K562 (cell line): ENCODE results near the gene SLC44A5. TPM values are rescaled to one million over a fixed set of nuclear protein-coding genes. Genes with fewer than 3 reads are reported as not detected.

Experiments
- ATAC-seq: fragments of 200-7000 bp; cut with Tn5 transposase; 3 replicates; pipeline ENCODE4 v1.9.1; 2020; ENCODE audit warnings: moderate library complexity
- BruUV-seq: library from RNA; stranded (reverse); fragments of 400-500 nt; replicated peaks from 2 replicates; lab custom pipeline; 2021; lab: Mats Ljungman, UMichigan
- CTCF ChIA-PET: fragments of 300-600 bp; formaldehyde crosslinking; extraction: SDS; loops from one replicate; lab custom pipeline; 2021; ENCODE audit warnings: low intra/inter-chr PET ratio; lab: Yijun Ruan, JAX
- POLR2A ChIA-PET: fragments of 300-600, 350-650 bp; sonication (Branson Sonifier 250); formaldehyde crosslinking; extraction: SDS; loops from one replicate; lab custom pipeline; 2021; ENCODE audit warnings: antibody characterized with exemption, inconsistent platforms; lab: Yijun Ruan, JAX
- DNase-seq, 4 experiments: peaks; one replicate each; pipeline versions ENCODE4 v3.0.0 to v3.0.0-alpha.2; 2011 to 2018; ENCODE audit warnings: low spot score in 3 of 4, mixed read lengths in 3 of 4; ENCODE audit errors: extremely low read depth in 1 of 4
- FAIRE-seq: peaks from 2 replicates; lab custom pipeline; 2011; peaks lifted over from hg19 to GRCh38; lab: Jason Lieb, UNC
- H2AFZ ChIP-seq: 2 replicates; pipeline ENCODE4 v1.6.0; 2011; ENCODE audit warnings: low read depth, low read length, control low read depth, inconsistent platforms
- H3K27ac ChIP-seq: fragments of 200-600 bp; 3 replicates; pipeline ENCODE4 v1.8.0; 2011; ENCODE audit warnings: low read depth, mild to moderate bottlenecking, control low read depth, inconsistent platforms, low read length, moderate library complexity, mixed read lengths; ENCODE audit errors: extremely low read depth
- H3K27me3 ChIP-seq, 2 experiments: fragments of 300-600 bp in 1 of 2; 2 replicates in 1 of 2; 3 replicates in 1 of 2; pipeline versions ENCODE4 v1.6.0 to v1.8.0; 2011; ENCODE audit warnings: inconsistent platforms in 2 of 2, low read length in 2 of 2, mild to moderate bottlenecking in 1 of 2, mixed read lengths in 1 of 2, moderate library complexity in 1 of 2; ENCODE audit not compliant: control insufficient read depth in 2 of 2, insufficient read depth in 2 of 2
- H3K36me3 ChIP-seq: fragments of 300-600 bp; 3 replicates; pipeline ENCODE4 v1.8.0; 2011; ENCODE audit warnings: mild to moderate bottlenecking, low read length, inconsistent platforms; ENCODE audit not compliant: control insufficient read depth, insufficient read depth
- H3K4me1 ChIP-seq, 2 experiments: fragments of 200-600 bp in 1 of 2; replicated peaks in 1 of 2; 2 replicates in 1 of 2; 3 replicates in 1 of 2; pipeline versions ENCODE4 v1.5.1 to v1.8.0; 2011; ENCODE audit warnings: inconsistent platforms in 2 of 2, low read length in 2 of 2, mild to moderate bottlenecking in 1 of 2, mixed read lengths in 1 of 2, moderate library complexity in 1 of 2; ENCODE audit not compliant: control insufficient read depth in 2 of 2, insufficient read depth in 2 of 2
- H3K4me2 ChIP-seq: 2 replicates; pipeline ENCODE4 v1.6.1; 2011; ENCODE audit warnings: low read length, control low read depth, inconsistent platforms, mixed read lengths; ENCODE audit not compliant: insufficient read depth
- H3K4me3 ChIP-seq: fragments of 200-600 bp; sonication (generic), shearing (Covaris generic); 2 replicates; pipeline ENCODE4 v1.5.1; 2016; ENCODE audit warnings: control low read depth, inconsistent platforms
- H3K79me2 ChIP-seq: fragments of 200-600 bp; 3 replicates; pipeline ENCODE4 v1.8.0; 2011; ENCODE audit warnings: low read length, inconsistent platforms; ENCODE audit not compliant: control insufficient read depth, insufficient read depth
- H3K9ac ChIP-seq, 2 experiments: 2 replicates each; pipeline versions ENCODE4 v1.6.0 to v1.6.1; 2011; ENCODE audit warnings: low read depth in 2 of 2, low read length in 2 of 2, control low read depth in 1 of 2, inconsistent platforms in 1 of 2, mild to moderate bottlenecking in 1 of 2, mixed read lengths in 1 of 2; ENCODE audit not compliant: insufficient read depth in 1 of 2
- H3K9me1 ChIP-seq: one replicate; pipeline ENCODE4 v1.6.0; 2011; ENCODE audit warnings: inconsistent platforms, mild to moderate bottlenecking, low read length, moderate library complexity; ENCODE audit not compliant: control insufficient read depth, insufficient read depth
- H3K9me3 ChIP-seq: replicated peaks from 2 replicates; pipeline ENCODE4 v1.5.1; 2011; ENCODE audit warnings: low read depth, low read length, inconsistent platforms; ENCODE audit not compliant: control insufficient read depth, insufficient read depth
- H4K20me1 ChIP-seq: replicated peaks from 2 replicates; pipeline ENCODE4 v1.6.1; 2011; ENCODE audit warnings: low read length, inconsistent platforms, mixed read lengths; ENCODE audit not compliant: control insufficient read depth, insufficient read depth
- DMBX1 ChIP-seq: fragments of 250-450 bp; sonication (Bioruptor Pico); IDR thresholded peaks from 2 replicates; pipeline ENCODE4 v1.8.0; 2022; ENCODE audit warnings: inconsistent platforms, mild to moderate bottlenecking, moderate library complexity, borderline replicate concordance
- EGR1 ChIP-seq: fragments of 450-650 bp; conservative IDR thresholded peaks from 2 replicates; pipeline ENCODE4 v1.6.1; 2017; ENCODE audit warnings: mild to moderate bottlenecking
- HDAC3 ChIP-seq: fragments of 450-650 bp; IDR thresholded peaks from 2 replicates; pipeline ENCODE4 v1.6.1; 2018; ENCODE audit warnings: borderline replicate concordance, mild to moderate bottlenecking, moderate library complexity; ENCODE audit not compliant: partially characterized antibody
- IRF2 ChIP-seq: sonication (generic); formaldehyde crosslinking; IDR thresholded peaks from 2 replicates; pipeline ENCODE4 v1.8.1; 2022; ENCODE audit warnings: mild to moderate bottlenecking, missing genetic modification reagents
- JUNB ChIP-seq: fragments of 450-650 bp; formaldehyde crosslinking; conservative IDR thresholded peaks from 2 replicates; pipeline ENCODE4 v1.4.0; 2020; ENCODE audit warnings: mild to moderate bottlenecking
- RAD21 ChIP-seq, 2 experiments: fragments of 250-450 bp in 1 of 2; fragments of 450-650 bp in 1 of 2; sonication (Bioruptor Pico) in 1 of 2; formaldehyde crosslinking in 1 of 2; IDR thresholded peaks in 1 of 2; conservative IDR thresholded peaks in 1 of 2; 2 replicates each; pipeline versions ENCODE4 v1.4.0 to v1.8.0; 2020 to 2022; ENCODE audit warnings: mild to moderate bottlenecking in 2 of 2, moderate library complexity in 1 of 2
- SETDB1 ChIP-seq: IDR thresholded peaks from one replicate; pipeline ENCODE4 v1.6.1; 2012; ENCODE audit warnings: low read length, control low read depth, inconsistent platforms
- SMAD3 ChIP-seq: fragments of 450-650 bp; formaldehyde crosslinking; conservative IDR thresholded peaks from 2 replicates; pipeline ENCODE4 v1.4.0; 2020; ENCODE audit warnings: mild to moderate bottlenecking
- SPI1 ChIP-seq: IDR thresholded peaks from 2 replicates; pipeline ENCODE4 v1.6.1; 2011; ENCODE audit warnings: low read depth, low read length, control low read depth, borderline replicate concordance
- TCF7L2 ChIP-seq: fragments of 150-350 bp; IDR thresholded peaks from 2 replicates; pipeline ENCODE4 v1.6.1; 2016; ENCODE audit warnings: low read depth, mild to moderate bottlenecking, low read length, moderate library complexity
- TEAD1 ChIP-seq, 2 experiments: fragments of 450-650 bp in 1 of 2; sonication (generic) in 1 of 2; formaldehyde crosslinking; IDR thresholded peaks; 2 replicates each; pipeline versions ENCODE4 v1.4.0 to v1.8.0; 2020 to 2022; ENCODE audit warnings: mild to moderate bottlenecking in 2 of 2, missing genetic modification reagents in 1 of 2
- TOE1 ChIP-seq, 2 experiments: fragments of 450-650 bp in 1 of 2; sonication (generic) in 1 of 2; formaldehyde crosslinking in 1 of 2; IDR thresholded peaks; 2 replicates each; pipeline versions ENCODE4 v1.7.1 to v1.8.0; 2016 to 2022; ENCODE audit warnings: borderline replicate concordance in 2 of 2, mild to moderate bottlenecking in 2 of 2, antibody characterized with exemption in 1 of 2, inconsistent platforms in 1 of 2, low read depth in 1 of 2, missing genetic modification reagents in 1 of 2, moderate library complexity in 1 of 2
- ZBED1 ChIP-seq: IDR thresholded peaks from 2 replicates; pipeline ENCODE4 v1.6.1; 2014
- ZNF318 ChIP-seq, 2 experiments: fragments of 450-650 bp; IDR thresholded peaks; 2 replicates each; pipeline ENCODE4 v1.6.1; 2016; ENCODE audit warnings: mild to moderate bottlenecking in 2 of 2, borderline replicate concordance in 1 of 2, low read depth in 1 of 2, moderate library complexity in 1 of 2
- WGBS: fragments of 100-300 bp; shearing (Covaris generic); methylation state at CpG from one replicate; pipeline ENCODE4 v1.1.6; 2016; ENCODE audit warnings: low coverage, mixed read lengths; ENCODE audit not compliant: insufficient coverage; ENCODE audit errors: missing lambda C conversion rate; 5-methylcytosine and 5-hydroxymethylcytosine counted together
- in situ Hi-C: fragments of 300-500 bp; cut with MboI; formaldehyde crosslinking; loops from 4 replicates; pipeline ENCODE4 v1.15.0; 2018; ENCODE audit warnings: inconsistent platforms, mixed read lengths
- intact Hi-C: fragments of 100-400 bp; cut with micrococcal nuclease; formaldehyde crosslinking; loops from 2 replicates; pipeline ENCODE4 v1.14.2; 2022
- polyA plus RNA-seq, 8 experiments: library from polyadenylated mRNA; depleted of rRNA in 4 of 8; stranded (reverse) in 5 of 8; unstranded in 3 of 8; fragments of >200 nt; fragmentation: Nextera tagmentation in 2 of 8; fragmentation: Illumina TruSeq in 1 of 8; extraction: Ambion mirVana in 2 of 8; extraction: Trizol in 1 of 8; gene quantifications; 2 replicates each; pipeline versions ENCODE4 v1.2.1 to v1.2.3, GENCODE V29; 2011 to 2014; ENCODE audit warnings: inconsistent platforms in 1 of 8, missing spikeins in 1 of 8
- total RNA-seq, 7 experiments: library from RNA; depleted of rRNA in 6 of 7; stranded (reverse); fragments of >200 nt in 6 of 7; fragmentation: Illumina TruSeq in 2 of 7; extraction: Trizol in 2 of 7; gene quantifications; 2 replicates each; pipeline versions ENCODE4 v1.2.1 to v1.2.3, GENCODE V29; 2011 to 2021; ENCODE audit warnings: low replicate concordance in 1 of 7

The SLC44A5 gene
- total and polyA plus RNA-seq, 9 of the 15 experiments (the other 6 are each of a cell fraction or from before 2014, with no cell fraction given), result 1.2 to 10.1 (median 3.2) TPM

GRCh38 chr1:75542818-75543570 is 67.9 kb downstream of the SLC44A5 start:
- no peak for DNase-seq
- TF ChIP-seq JUNB (CRISPR knock-in tag) (no peak), EGR1 (no peak), IRF2 (no peak), ZNF318 (IDR thresholded peaks at IDR 0.05; ENCODE audit: borderline replicate concordance in 1 of 2, low read depth in 1 of 2) (no peak), HDAC3 (no peak), TEAD1 (CRISPR knock-in tag; IDR thresholded peaks at IDR 0.05) (no peak), SETDB1 (no peak), TCF7L2 (no peak), RAD21 (CRISPR knock-in tag; conservative IDR thresholded peaks at IDR 0.05 in 1 of 2, IDR thresholded peaks at IDR 0.05 in 1 of 2) (no peak), TOE1 (IDR thresholded peaks at IDR 0.05; ENCODE audit: borderline replicate concordance) (no peak), TOE1 (CRISPR knock-in tag; IDR thresholded peaks at IDR 0.05; ENCODE audit: borderline replicate concordance, low read depth) (no peak), SPI1 (no peak), DMBX1 (CRISPR knock-in tag) (no peak), ZBED1 (no peak), SMAD3 (CRISPR knock-in tag) (no peak)

More at GRCh38 chr1:75542818-75543570, 67.9 kb downstream of the SLC44A5 start:
- BruUV-seq, result no TSS peak
- in situ Hi-C loops, result no loop called here
- Histone ChIP-seq H3K9ac (no peak overlapping the region), H3K9me1 (no peaks in the 10 kb centered on the region), H4K20me1 (no peaks in the 10 kb centered on the region), H3K4me3 (no peak overlapping the region), H3K27ac (no peak overlapping the region), H3K27me3 (no peaks in the 10 kb centered on the region), H3K9me3 (no peaks in the 10 kb centered on the region), H3K79me2 (no peaks in the 10 kb centered on the region), H3K4me2 (no peak overlapping the region), H3K4me1 (no peaks in the 10 kb centered on the region), H2AFZ (no peak overlapping the region), H3K36me3 (no peaks in the 10 kb centered on the region)
- ChIA-PET CTCF (no interaction called here), POLR2A (no interaction called here)
- ATAC-seq (no peak), FAIRE-seq (no peak)
- intact Hi-C loops, result no loop called here
- 79% methylated on average over 5 of the region's 5 CpGs for WGBS
